Measurements from ENCODE around the gene LGMN.
A peak's percentile ranks its signal among the peaks of the same experiment; 100 is the strongest.
"Not testable (repeated sequence)": the region's sequence is repeated elsewhere in the genome, so short reads cannot be mapped to it uniquely, and the experiment has no call there.

Gene LGMN

GRCh38 chr14:92748259-92749016 is at the start of gene LGMN:
LGMN (minus strand) TSS chr14:92748627; CDS start chr14:92732786, 15,841 bp downstream.
- DNase-seq (ENCODE audit: low read depth), result peak; percentile 57

- DNase-seq (ENCODE audit: low read depth), result no peak
Measured at GRCh38 chr14:92794961-92795360, 46.5 kb upstream of the LGMN start.

- no peak for DNase-seq (ENCODE audit: low read depth)
Measured at GRCh38 chr14:92794547-92794941, 46.1 kb upstream of the LGMN start.

GRCh38 chr14:92793709-92794546 is 45.5 kb upstream of the LGMN start, which contains the start of gene GOLGA5:
GOLGA5 (plus strand) TSS chr14:92794305; CDS start chr14:92797438, 3,133 bp downstream.
- DNase-seq (ENCODE audit: low read depth), result peak; percentile 97

- DNase-seq (ENCODE audit: low read depth), result no peak
Measured at GRCh38 chr14:92792885-92793284, 44.5 kb upstream of the LGMN start.

GRCh38 chr14:92789457-92790089 is 41.1 kb upstream of the LGMN start:
- no peak for DNase-seq (ENCODE audit: low read depth)

- DNase-seq (ENCODE audit: low read depth), result no peak
Measured at GRCh38 chr14:92787554-92787953, 39.1 kb upstream of the LGMN start.

GRCh38 chr14:92786427-92786756 is 38.0 kb upstream of the LGMN start:
- DNase-seq (ENCODE audit: low read depth), result no peak

GRCh38 chr14:92785667-92786426 is 37.4 kb upstream of the LGMN start:
- no peak for DNase-seq (ENCODE audit: low read depth)

GRCh38 chr14:92783813-92784431 is 35.5 kb upstream of the LGMN start:
- DNase-seq (ENCODE audit: low read depth), result no peak

- no peak for DNase-seq (ENCODE audit: low read depth)
Measured at GRCh38 chr14:92781350-92781749, 32.9 kb upstream of the LGMN start.

GRCh38 chr14:92780444-92781232 is 32.2 kb upstream of the LGMN start:
- DNase-seq (ENCODE audit: low read depth), result no peak

GRCh38 chr14:92778868-92779565 is 30.6 kb upstream of the LGMN start:
- not testable (repeated sequence) for DNase-seq (ENCODE audit: low read depth)

GRCh38 chr14:92775292-92775691 is 26.9 kb upstream of the LGMN start:
- not testable (repeated sequence) for DNase-seq (ENCODE audit: low read depth)

GRCh38 chr14:92774572-92774971 is 26.1 kb upstream of the LGMN start:
- DNase-seq (ENCODE audit: low read depth), result no peak

- no peak for DNase-seq (ENCODE audit: low read depth)
Measured at GRCh38 chr14:92770484-92770883, 22.1 kb upstream of the LGMN start.

GRCh38 chr14:92768795-92769194 is 20.4 kb upstream of the LGMN start:
- DNase-seq (ENCODE audit: low read depth), result no peak

- not testable (repeated sequence) for DNase-seq (ENCODE audit: low read depth)
Measured at GRCh38 chr14:92768236-92768635, 19.8 kb upstream of the LGMN start.

GRCh38 chr14:92763666-92764631 is 15.5 kb upstream of the LGMN start:
- not testable (repeated sequence) for DNase-seq (ENCODE audit: low read depth)

Data from activated gamma-delta T cell treated with anti-CD3 and anti-CD28 coated beads, Interleukin-2, amount 50 U/mL, for 16 hours (primary cell).